Occipital lobe (tissue), 2 donors: ENCODE data around the gene TRAPPC12. TPM values are rescaled to one million over a fixed set of nuclear protein-coding genes. Genes with fewer than 3 reads are reported as not detected.
"Not testable (repeated sequence)": the region's sequence is repeated elsewhere in the genome, so short reads cannot be mapped to it uniquely, and the experiment has no call there.

Experiments
- DNase-seq: peaks from one replicate; lab custom pipeline; 2025; lab: John Stamatoyannopoulos, UW
- total RNA-seq: library from RNA; depleted of rRNA; stranded (reverse); fragments of >200 nt; gene quantifications from one replicate; pipeline ENCODE4 v1.2.3, GENCODE V29; 2014

Gene TRAPPC12
- total RNA-seq, 1 donor from 2014 or later: 61.8 TPM

- DNase-seq: no peak
Measured at GRCh38 chr2:3451926-3452671, 72.6 kb downstream of the TRAPPC12 start.

- DNase-seq: peak; percentile 48
Measured at GRCh38 chr2:3453190-3453999, 73.9 kb downstream of the TRAPPC12 start.

- not testable (repeated sequence) for DNase-seq
Measured at GRCh38 chr2:3454005-3454404, 74.5 kb downstream of the TRAPPC12 start.

GRCh38 chr2:3454802-3455201 lies 75.3 kb downstream of the TRAPPC12 start:
- DNase-seq: no peak

- no peak for DNase-seq
Measured at GRCh38 chr2:3456125-3456524, 76.6 kb downstream of the TRAPPC12 start.

- no peak for DNase-seq
Measured at GRCh38 chr2:3457524-3458395, 78.3 kb downstream of the TRAPPC12 start.

GRCh38 chr2:3458396-3459184 lies 79.1 kb downstream of the TRAPPC12 start:
- DNase-seq: no peak

- DNase-seq: no peak
Measured at GRCh38 chr2:3459185-3460015, 79.9 kb downstream of the TRAPPC12 start.

- no peak for DNase-seq
Measured at GRCh38 chr2:3460156-3460555, 80.7 kb downstream of the TRAPPC12 start.

- no peak for DNase-seq
Measured at GRCh38 chr2:3460831-3461800, 81.6 kb downstream of the TRAPPC12 start.

- no peak for DNase-seq
Measured at GRCh38 chr2:3461801-3462492, 82.5 kb downstream of the TRAPPC12 start.

- DNase-seq: no peak
Measured at GRCh38 chr2:3462493-3463104, 83.1 kb downstream of the TRAPPC12 start.

GRCh38 chr2:3463186-3463835 lies 83.8 kb downstream of the TRAPPC12 start:
- DNase-seq: no peak

GRCh38 chr2:3463944-3464343 lies 84.5 kb downstream of the TRAPPC12 start:
- DNase-seq: no peak

- DNase-seq: no peak
Measured at GRCh38 chr2:3464401-3465005, 85.0 kb downstream of the TRAPPC12 start.

GRCh38 chr2:3465328-3465727 lies 85.8 kb downstream of the TRAPPC12 start:
- no peak for DNase-seq
